HepG2 (cell line): ENCODE results near the gene MTA1. TPM values are rescaled to one million over a fixed set of nuclear protein-coding genes. Genes with fewer than 3 reads are reported as not detected.

Source experiments
- CEBPG ChIP-seq: IDR thresholded peaks from 2 replicates; pipeline ENCODE4 v1.6.1; 2016
- HCFC1 ChIP-seq: fragments of 150-350 bp; IDR thresholded peaks from 2 replicates; pipeline ENCODE4 v1.6.1; 2014; ENCODE audit warnings: low read depth, low read length
- HNF4A ChIP-seq: sonication (generic); formaldehyde crosslinking; IDR thresholded peaks from 2 replicates; pipeline ENCODE4 v1.4.0; 2020; ENCODE audit warnings: missing genetic modification reagents
- MYNN ChIP-seq: sonication (generic); formaldehyde crosslinking; IDR thresholded peaks from 2 replicates; pipeline ENCODE4 v1.4.0; 2020; ENCODE audit warnings: mild to moderate bottlenecking, low read depth, missing genetic modification reagents
- SKI ChIP-seq: fragments of 450-650 bp; IDR thresholded peaks from one replicate; pipeline ENCODE4 v1.6.1; 2018; ENCODE audit warnings: mild to moderate bottlenecking; ENCODE audit not compliant: partially characterized antibody
- TBX2 ChIP-seq: sonication (generic); formaldehyde crosslinking; IDR thresholded peaks from 2 replicates; pipeline ENCODE4 v1.5.0; 2020; ENCODE audit warnings: missing genetic modification reagents, mild to moderate bottlenecking, borderline replicate concordance
- TBX3 ChIP-seq: fragments of 450-650 bp; IDR thresholded peaks from 2 replicates; pipeline ENCODE4 v1.6.1; 2017; ENCODE audit warnings: antibody characterized with exemption, mild to moderate bottlenecking, inconsistent platforms, borderline replicate concordance
- YEATS4 ChIP-seq: sonication (generic); formaldehyde crosslinking; IDR thresholded peaks from 2 replicates; pipeline ENCODE4 v1.4.0; 2020; ENCODE audit warnings: missing genetic modification reagents, borderline replicate concordance
- ZNF124 ChIP-seq: sonication (generic); formaldehyde crosslinking; IDR thresholded peaks from 2 replicates; pipeline ENCODE4 v1.4.0; 2020; ENCODE audit warnings: missing genetic modification reagents
- ZNF256 ChIP-seq: sonication (generic); formaldehyde crosslinking; conservative IDR thresholded peaks from 2 replicates; pipeline ENCODE4 v1.4.0; 2020; ENCODE audit warnings: missing genetic modification reagents
- ZNF674 ChIP-seq: sonication (generic); formaldehyde crosslinking; IDR thresholded peaks from 2 replicates; pipeline ENCODE4 v1.5.0; 2020; ENCODE audit warnings: low read depth, mild to moderate bottlenecking, missing genetic modification reagents
- polyA plus RNA-seq, 8 experiments: library from polyadenylated mRNA; depleted of rRNA in 3 of 8; stranded (reverse) in 7 of 8; unstranded in 1 of 8; fragments of >200 nt; fragmentation: Illumina TruSeq in 4 of 8; extraction: Trizol in 4 of 8; gene quantifications; 2 replicates each; pipeline versions ENCODE4 v1.2.1 to v1.2.3, GENCODE V29; 2011 to 2016; ENCODE audit warnings: low read depth in 4 of 8, missing spikeins in 1 of 8, mixed read lengths in 1 of 8; ENCODE audit not compliant: insufficient read depth in 1 of 8
- total RNA-seq, 5 experiments: library from RNA; depleted of rRNA; stranded (reverse); fragments of >200 nt; fragmentation: Illumina TruSeq; extraction: Trizol; gene quantifications; 2 replicates each; pipeline ENCODE4 v1.2.3, GENCODE V29; 2016; ENCODE audit warnings: low read depth in 1 of 5
- TF ChIP-seq, protein P1 (sequence below): sonication (generic); formaldehyde crosslinking; IDR thresholded peaks from 2 replicates; pipeline ENCODE4 v1.4.0; 2020; ENCODE audit warnings: missing genetic modification reagents
- TF ChIP-seq, protein P2 (sequence below): sonication (generic); formaldehyde crosslinking; IDR thresholded peaks from 2 replicates; pipeline ENCODE4 v1.5.1; 2020; ENCODE audit warnings: missing genetic modification reagents, mild to moderate bottlenecking, borderline replicate concordance
- TF ChIP-seq, protein P3 (sequence below): sonication (generic); formaldehyde crosslinking; IDR thresholded peaks from 2 replicates; pipeline ENCODE4 v1.4.0; 2020; ENCODE audit warnings: missing genetic modification reagents, mild to moderate bottlenecking, borderline replicate concordance
- TF ChIP-seq, protein P4 (sequence below): sonication (generic); formaldehyde crosslinking; IDR thresholded peaks from 2 replicates; pipeline ENCODE4 v1.8.1; 2023; ENCODE audit warnings: mild to moderate bottlenecking, missing genetic modification reagents, borderline replicate concordance
- TF ChIP-seq, protein P5 (sequence below): sonication (generic); formaldehyde crosslinking; IDR thresholded peaks from 2 replicates; pipeline ENCODE4 v1.4.0; 2020; ENCODE audit warnings: missing genetic modification reagents, borderline replicate concordance
- TF ChIP-seq, protein P6 (sequence below): sonication (generic); formaldehyde crosslinking; IDR thresholded peaks from 2 replicates; pipeline ENCODE4 v1.5.0; 2020; ENCODE audit warnings: missing genetic modification reagents

Gene MTA1
- total and polyA plus RNA-seq, 2 of the 13 experiments (the other 11 are each of a cell fraction or from before 2014, with no cell fraction given), result 35.2 to 85.8 TPM

DNA sequence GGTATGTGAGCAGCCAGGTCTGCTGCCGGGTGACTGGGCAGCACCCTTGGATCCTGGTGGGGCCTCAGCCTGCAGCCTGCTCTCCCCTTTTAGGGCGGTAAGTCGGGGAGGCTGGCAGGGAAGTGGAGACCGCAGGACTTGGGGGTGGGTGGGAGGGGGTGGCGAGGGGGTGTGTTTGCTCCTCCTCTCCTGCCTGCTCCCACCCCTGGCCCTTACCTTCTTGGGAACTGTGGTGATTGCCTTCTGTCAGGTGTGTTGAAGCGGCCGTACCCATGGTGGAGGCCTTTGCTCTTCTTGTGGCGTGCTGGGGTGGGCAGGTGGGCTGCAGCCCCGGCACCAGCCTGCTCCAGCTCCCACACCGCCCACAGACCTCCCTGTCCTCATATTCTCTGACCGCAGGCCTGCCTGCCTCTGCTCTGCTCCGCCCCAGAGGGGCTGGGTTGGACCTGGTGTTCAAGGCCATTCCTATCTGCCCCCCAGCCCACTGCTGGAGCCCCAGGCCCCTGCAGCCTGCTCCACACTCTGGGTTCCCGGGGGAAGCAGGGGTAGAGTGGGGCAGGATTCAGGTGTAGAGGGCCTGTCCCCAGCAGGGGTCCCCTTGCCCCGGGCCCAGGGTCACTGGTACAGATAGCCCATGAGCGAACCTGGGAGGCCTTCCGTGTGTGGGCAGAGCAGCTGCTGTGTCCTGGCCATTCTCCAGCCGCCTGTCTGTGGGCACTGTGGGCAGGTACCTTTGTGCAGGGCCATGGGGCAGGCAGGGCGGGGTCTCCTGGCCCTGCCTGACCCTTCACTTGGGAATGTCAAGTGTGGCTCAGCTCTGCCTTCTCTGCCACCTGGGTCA, 76.6 kb downstream of the MTA1 start (continued):
- TF ChIP-seq, protein P1, sequence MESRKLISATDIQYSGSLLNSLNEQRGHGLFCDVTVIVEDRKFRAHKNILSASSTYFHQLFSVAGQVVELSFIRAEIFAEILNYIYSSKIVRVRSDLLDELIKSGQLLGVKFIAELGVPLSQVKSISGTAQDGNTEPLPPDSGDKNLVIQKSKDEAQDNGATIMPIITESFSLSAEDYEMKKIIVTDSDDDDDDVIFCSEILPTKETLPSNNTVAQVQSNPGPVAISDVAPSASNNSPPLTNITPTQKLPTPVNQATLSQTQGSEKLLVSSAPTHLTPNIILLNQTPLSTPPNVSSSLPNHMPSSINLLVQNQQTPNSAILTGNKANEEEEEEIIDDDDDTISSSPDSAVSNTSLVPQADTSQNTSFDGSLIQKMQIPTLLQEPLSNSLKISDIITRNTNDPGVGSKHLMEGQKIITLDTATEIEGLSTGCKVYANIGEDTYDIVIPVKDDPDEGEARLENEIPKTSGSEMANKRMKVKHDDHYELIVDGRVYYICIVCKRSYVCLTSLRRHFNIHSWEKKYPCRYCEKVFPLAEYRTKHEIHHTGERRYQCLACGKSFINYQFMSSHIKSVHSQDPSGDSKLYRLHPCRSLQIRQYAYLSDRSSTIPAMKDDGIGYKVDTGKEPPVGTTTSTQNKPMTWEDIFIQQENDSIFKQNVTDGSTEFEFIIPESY (CRISPR knock-in tag), result peak; percentile 13; the same call in 1 of the 2 replicates
- no peak for TF ChIP-seq ZNF674
- peak; percentile 95 for TF ChIP-seq HNF4A (CRISPR knock-in tag)
- TF ChIP-seq MYNN (CRISPR knock-in tag), result no peak
- TF ChIP-seq, protein P2, sequence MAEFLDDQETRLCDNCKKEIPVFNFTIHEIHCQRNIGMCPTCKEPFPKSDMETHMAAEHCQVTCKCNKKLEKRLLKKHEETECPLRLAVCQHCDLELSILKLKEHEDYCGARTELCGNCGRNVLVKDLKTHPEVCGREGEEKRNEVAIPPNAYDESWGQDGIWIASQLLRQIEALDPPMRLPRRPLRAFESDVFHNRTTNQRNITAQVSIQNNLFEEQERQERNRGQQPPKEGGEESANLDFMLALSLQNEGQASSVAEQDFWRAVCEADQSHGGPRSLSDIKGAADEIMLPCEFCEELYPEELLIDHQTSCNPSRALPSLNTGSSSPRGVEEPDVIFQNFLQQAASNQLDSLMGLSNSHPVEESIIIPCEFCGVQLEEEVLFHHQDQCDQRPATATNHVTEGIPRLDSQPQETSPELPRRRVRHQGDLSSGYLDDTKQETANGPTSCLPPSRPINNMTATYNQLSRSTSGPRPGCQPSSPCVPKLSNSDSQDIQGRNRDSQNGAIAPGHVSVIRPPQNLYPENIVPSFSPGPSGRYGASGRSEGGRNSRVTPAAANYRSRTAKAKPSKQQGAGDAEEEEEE, result no peak
- TF ChIP-seq ZNF124 (CRISPR knock-in tag), result peak; percentile 79; the same call in 1 of the 2 replicates
- TF ChIP-seq, protein P3, sequence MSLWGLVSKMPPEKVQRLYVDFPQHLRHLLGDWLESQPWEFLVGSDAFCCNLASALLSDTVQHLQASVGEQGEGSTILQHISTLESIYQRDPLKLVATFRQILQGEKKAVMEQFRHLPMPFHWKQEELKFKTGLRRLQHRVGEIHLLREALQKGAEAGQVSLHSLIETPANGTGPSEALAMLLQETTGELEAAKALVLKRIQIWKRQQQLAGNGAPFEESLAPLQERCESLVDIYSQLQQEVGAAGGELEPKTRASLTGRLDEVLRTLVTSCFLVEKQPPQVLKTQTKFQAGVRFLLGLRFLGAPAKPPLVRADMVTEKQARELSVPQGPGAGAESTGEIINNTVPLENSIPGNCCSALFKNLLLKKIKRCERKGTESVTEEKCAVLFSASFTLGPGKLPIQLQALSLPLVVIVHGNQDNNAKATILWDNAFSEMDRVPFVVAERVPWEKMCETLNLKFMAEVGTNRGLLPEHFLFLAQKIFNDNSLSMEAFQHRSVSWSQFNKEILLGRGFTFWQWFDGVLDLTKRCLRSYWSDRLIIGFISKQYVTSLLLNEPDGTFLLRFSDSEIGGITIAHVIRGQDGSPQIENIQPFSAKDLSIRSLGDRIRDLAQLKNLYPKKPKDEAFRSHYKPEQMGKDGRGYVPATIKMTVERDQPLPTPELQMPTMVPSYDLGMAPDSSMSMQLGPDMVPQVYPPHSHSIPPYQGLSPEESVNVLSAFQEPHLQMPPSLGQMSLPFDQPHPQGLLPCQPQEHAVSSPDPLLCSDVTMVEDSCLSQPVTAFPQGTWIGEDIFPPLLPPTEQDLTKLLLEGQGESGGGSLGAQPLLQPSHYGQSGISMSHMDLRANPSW (CRISPR knock-in tag), result no peak
- TF ChIP-seq, protein P4, sequence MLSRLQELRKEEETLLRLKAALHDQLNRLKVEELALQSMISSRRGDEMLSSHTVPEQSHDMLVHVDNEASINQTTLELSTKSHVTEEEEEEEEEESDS (CRISPR knock-in tag), result no peak
- TF ChIP-seq SKI, result peak; percentile 67
- TF ChIP-seq ZNF256 (CRISPR knock-in tag), result no peak
- no peak for TF ChIP-seq CEBPG (CRISPR knock-in tag)
- TF ChIP-seq TBX2, result peak; percentile 61
- TF ChIP-seq TBX3, result no peak
- TF ChIP-seq, protein P5, sequence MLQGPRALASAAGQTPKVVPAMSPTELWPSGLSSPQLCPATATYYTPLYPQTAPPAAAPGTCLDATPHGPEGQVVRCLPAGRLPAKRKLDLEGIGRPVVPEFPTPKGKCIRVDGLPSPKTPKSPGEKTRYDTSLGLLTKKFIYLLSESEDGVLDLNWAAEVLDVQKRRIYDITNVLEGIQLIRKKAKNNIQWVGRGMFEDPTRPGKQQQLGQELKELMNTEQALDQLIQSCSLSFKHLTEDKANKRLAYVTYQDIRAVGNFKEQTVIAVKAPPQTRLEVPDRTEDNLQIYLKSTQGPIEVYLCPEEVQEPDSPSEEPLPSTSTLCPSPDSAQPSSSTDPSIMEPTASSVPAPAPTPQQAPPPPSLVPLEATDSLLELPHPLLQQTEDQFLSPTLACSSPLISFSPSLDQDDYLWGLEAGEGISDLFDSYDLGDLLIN (CRISPR knock-in tag), result no peak
- TF ChIP-seq YEATS4 (CRISPR knock-in tag), result peak; percentile 76; the same call in 1 of the 2 replicates
- no peak for TF ChIP-seq HCFC1
- TF ChIP-seq, protein P6, sequence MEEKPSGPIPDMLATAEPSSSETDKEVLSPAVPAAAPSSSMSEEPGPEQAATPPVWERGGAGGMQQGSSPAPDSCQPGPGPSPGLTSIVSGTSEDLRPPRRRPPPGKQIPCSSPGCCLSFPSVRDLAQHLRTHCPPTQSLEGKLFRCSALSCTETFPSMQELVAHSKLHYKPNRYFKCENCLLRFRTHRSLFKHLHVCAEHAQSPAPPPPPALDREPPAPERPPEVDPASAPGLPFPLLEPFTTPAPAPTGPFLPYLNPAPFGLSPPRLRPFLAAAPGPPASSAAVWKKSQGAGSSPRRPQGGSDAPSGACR (CRISPR knock-in tag), result peak; percentile 26
